HCT116 (cell line): ENCODE results near the gene SEMA3B. TPM values are rescaled to one million over a fixed set of nuclear protein-coding genes. Genes with fewer than 3 reads are reported as not detected.

ENCODE experiments used
- ATAC-seq: fragments of 200-7000 bp; cut with Tn5 transposase; 2 replicates; pipeline ENCODE4 v1.9.1; 2020; ENCODE audit warnings: mild to moderate bottlenecking, moderate library complexity
- BruUV-seq: library from RNA; stranded (reverse); fragments of 400-500 nt; replicated peaks from 2 replicates; lab custom pipeline; 2021; lab: Mats Ljungman, UMichigan
- CTCF ChIA-PET: fragments of 300-600 bp; sonication (Branson Sonifier 250); formaldehyde crosslinking; loops from one replicate; lab custom pipeline; 2021; ENCODE audit warnings: antibody characterized with exemption; lab: Charles Lee
- POLR2A ChIA-PET: fragments of 300-600, 350-600 bp; sonication (Branson Sonifier 250); formaldehyde crosslinking; loops from one replicate; lab custom pipeline; 2021; ENCODE audit warnings: antibody characterized with exemption; lab: Charles Lee
- RAD21 ChIA-PET, 2 experiments: fragments of 300-600 bp; sonication (Branson Sonifier 250); formaldehyde crosslinking; loops; one replicate each; lab custom pipeline; 2023; ENCODE audit warnings: low total read pairs in 2 of 2; ENCODE audit not compliant: uncharacterized antibody in 2 of 2, unreplicated experiment in 2 of 2, low non-redundant PET in 1 of 2; lab: Charles Lee
- DNase-seq: peaks from one replicate; pipeline ENCODE4 v3.0.0-alpha.2; 2010; ENCODE audit warnings: low read depth, low spot score
- H2AFZ ChIP-seq: fragments of 200-600 bp; shearing (Covaris generic), sonication (generic); 2 replicates; pipeline ENCODE4 v1.6.1; 2017; ENCODE audit warnings: low read depth, mixed run types, mixed read lengths, antibody characterized with exemption, low read length; ENCODE audit not compliant: poor library complexity, severe bottlenecking
- H3K27ac ChIP-seq: 2 replicates; pipeline ENCODE4 v1.5.1; 2012; ENCODE audit warnings: low read depth, low read length
- H3K27me3 ChIP-seq: fragments of 200-600 bp; sonication (generic); 2 replicates; pipeline ENCODE4 v1.6.1; 2016; ENCODE audit warnings: mixed run types, low read length, mixed read lengths; ENCODE audit not compliant: insufficient read depth
- H3K36me3 ChIP-seq, 2 experiments: fragments of 200-500 bp in 1 of 2; fragments of 200-600 bp in 1 of 2; sonication (Bioruptor generic) in 1 of 2; sonication (generic) in 1 of 2; 2 replicates each; pipeline versions ENCODE4 v1.5.1 to v1.6.1; 2014 to 2016; ENCODE audit warnings: low read length in 2 of 2, inconsistent platforms in 1 of 2, mixed read lengths in 1 of 2, mixed run types in 1 of 2; ENCODE audit not compliant: insufficient read depth in 2 of 2, control insufficient read depth in 1 of 2
- H3K4me1 ChIP-seq, 2 experiments: fragments of 200-600 bp in 1 of 2; sonication (generic) in 1 of 2; 2 replicates each; pipeline versions ENCODE4 v1.5.1 to v1.6.1; 2012 to 2017; ENCODE audit warnings: low read length in 2 of 2, inconsistent platforms in 1 of 2, mild to moderate bottlenecking in 1 of 2, mixed read lengths in 1 of 2, mixed run types in 1 of 2, moderate library complexity in 1 of 2; ENCODE audit not compliant: insufficient read depth in 2 of 2, control insufficient read depth in 1 of 2
- H3K4me2 ChIP-seq: fragments of 200-600 bp; sonication (generic); 2 replicates; pipeline ENCODE4 v1.6.1; 2017; ENCODE audit warnings: mixed run types, low read length, mixed read lengths
- H3K4me3 ChIP-seq, 2 experiments: fragments of 200-600 bp in 1 of 2; sonication (generic) in 1 of 2; replicated peaks in 1 of 2; 2 replicates each; pipeline ENCODE4 v1.5.1; 2011 to 2016; ENCODE audit warnings: low read length in 2 of 2, control low read depth in 1 of 2, low read depth in 1 of 2, mild to moderate bottlenecking in 1 of 2, mixed read lengths in 1 of 2, mixed run types in 1 of 2
- H3K79me2 ChIP-seq: fragments of 200-600 bp; sonication (generic); 2 replicates; pipeline ENCODE4 v1.6.1; 2017; ENCODE audit warnings: mild to moderate bottlenecking, mixed run types, low read length, moderate library complexity, mixed read lengths; ENCODE audit not compliant: insufficient read depth
- H3K9ac ChIP-seq: fragments of 200-600 bp; sonication (generic); 2 replicates; pipeline ENCODE4 v1.6.1; 2016; ENCODE audit warnings: low read length, mixed read lengths
- H3K9me2 ChIP-seq: fragments of 200-600 bp; sonication (generic), shearing (Covaris generic); 2 replicates; pipeline ENCODE4 v1.6.1; 2017; ENCODE audit warnings: mixed run types, mild to moderate bottlenecking, moderate library complexity; ENCODE audit not compliant: insufficient read depth
- H3K9me3 ChIP-seq, 2 experiments: fragments of 200-500 bp in 1 of 2; fragments of 200-600 bp in 1 of 2; sonication (Bioruptor generic) in 1 of 2; sonication (generic) in 1 of 2; 2 replicates each; pipeline ENCODE4 v1.6.1; 2014 to 2017; ENCODE audit warnings: low read length in 2 of 2, mixed read lengths in 2 of 2, inconsistent platforms in 1 of 2, low read depth in 1 of 2, mild to moderate bottlenecking in 1 of 2, mixed run types in 1 of 2, moderate library complexity in 1 of 2; ENCODE audit not compliant: control insufficient read depth in 1 of 2, insufficient read depth in 1 of 2
- H4K20me1 ChIP-seq: fragments of 200-600 bp; sonication (generic), shearing (Covaris generic); 2 replicates; pipeline ENCODE4 v1.6.1; 2017; ENCODE audit warnings: mixed run types, mild to moderate bottlenecking, moderate library complexity; ENCODE audit not compliant: insufficient read depth
- CEBPB ChIP-seq: IDR thresholded peaks from 2 replicates; pipeline ENCODE4 v1.6.1; 2012; ENCODE audit warnings: low read depth
- EGR1 ChIP-seq: IDR thresholded peaks from 2 replicates; pipeline ENCODE4 v1.6.1; 2012; ENCODE audit warnings: low read depth
- ELF1 ChIP-seq: IDR thresholded peaks from 2 replicates; pipeline ENCODE4 v1.6.1; 2012; ENCODE audit warnings: low read depth, borderline replicate concordance
- EZH2 ChIP-seq: fragments of 200-600 bp; sonication (generic); IDR thresholded peaks from 2 replicates; pipeline ENCODE4 v1.6.1; 2017; ENCODE audit warnings: antibody characterized with exemption, mixed run types
- FOSL1 ChIP-seq: IDR thresholded peaks from 2 replicates; pipeline ENCODE4 v1.6.1; 2012; ENCODE audit warnings: low read depth
- JUND ChIP-seq: IDR thresholded peaks from 2 replicates; pipeline ENCODE4 v1.6.1; 2012
- POLR2A ChIP-seq: IDR thresholded peaks from 2 replicates; pipeline ENCODE4 v1.7.0; 2011; ENCODE audit warnings: borderline replicate concordance; ENCODE audit not compliant: insufficient read depth, insufficient read length; ENCODE audit errors: extremely low read depth
- RAD21 ChIP-seq: IDR thresholded peaks from 2 replicates; pipeline ENCODE4 v1.6.1; 2012; ENCODE audit warnings: low read depth, mild to moderate bottlenecking
- SIN3A ChIP-seq: IDR thresholded peaks from 2 replicates; pipeline ENCODE4 v1.6.1; 2012; ENCODE audit warnings: low read depth
- SP1 ChIP-seq: IDR thresholded peaks from 2 replicates; pipeline ENCODE4 v1.6.1; 2012; ENCODE audit warnings: low read depth
- SRF ChIP-seq: IDR thresholded peaks from 2 replicates; pipeline ENCODE4 v1.6.1; 2012; ENCODE audit warnings: low read depth
- TCF7L2 ChIP-seq: IDR thresholded peaks from 2 replicates; pipeline ENCODE4 v1.7.0; 2011; ENCODE audit warnings: borderline replicate concordance, inconsistent platforms; ENCODE audit not compliant: insufficient read depth, insufficient read length; ENCODE audit errors: extremely low read depth
- YY1 ChIP-seq: IDR thresholded peaks from 2 replicates; pipeline ENCODE4 v1.6.1; 2011; ENCODE audit warnings: low read length, low read depth, moderate library complexity, mild to moderate bottlenecking; ENCODE audit not compliant: insufficient replicate concordance; ENCODE audit errors: extremely low read depth
- ZFX ChIP-seq: fragments of 450-650 bp; IDR thresholded peaks from 2 replicates; pipeline ENCODE4 v1.6.1; 2017
- intact Hi-C: fragments of 100-400 bp; cut with micrococcal nuclease; formaldehyde crosslinking; loops from 2 replicates; pipeline ENCODE4 v1.10.0; 2022
- total RNA-seq: library from RNA; stranded (reverse); gene quantifications from one replicate; pipeline ENCODE4 v1.2.1, GENCODE V29; 2021; ENCODE audit not compliant: unreplicated experiment
- TF ChIP-seq, protein P1 (sequence below): IDR thresholded peaks from 2 replicates; pipeline ENCODE4 v1.6.1; 2012
- TF ChIP-seq, protein P2 (sequence below), 3 experiments: fragments of 200-600 bp in 1 of 3; sonication (generic) in 1 of 3; IDR thresholded peaks in 2 of 3; conservative IDR thresholded peaks in 1 of 3; 2 replicates each; pipeline ENCODE4 v1.5.1; 2012 to 2017; ENCODE audit warnings: low read depth in 2 of 3, low read length in 2 of 3, antibody characterized with exemption in 1 of 3, borderline replicate concordance in 1 of 3, control low read depth in 1 of 3, mild to moderate bottlenecking in 1 of 3, mixed read lengths in 1 of 3, mixed run types in 1 of 3, moderate library complexity in 1 of 3; ENCODE audit not compliant: insufficient read depth in 1 of 3
- TF ChIP-seq, protein P3 (sequence below): IDR thresholded peaks from 2 replicates; pipeline ENCODE4 v1.6.1; 2012
- TF ChIP-seq, protein P4 (sequence below): IDR thresholded peaks from 2 replicates; pipeline ENCODE4 v1.6.1; 2012; ENCODE audit warnings: low read depth
- TF ChIP-seq, protein P5 (sequence below): IDR thresholded peaks from 2 replicates; pipeline ENCODE4 v1.6.1; 2011; ENCODE audit warnings: mild to moderate bottlenecking, low read length, moderate library complexity; ENCODE audit not compliant: insufficient replicate concordance; ENCODE audit errors: extremely low read depth

Gene SEMA3B
- total RNA-seq, 1 experiment from 2014 or later, result 46.2 TPM

DNA sequence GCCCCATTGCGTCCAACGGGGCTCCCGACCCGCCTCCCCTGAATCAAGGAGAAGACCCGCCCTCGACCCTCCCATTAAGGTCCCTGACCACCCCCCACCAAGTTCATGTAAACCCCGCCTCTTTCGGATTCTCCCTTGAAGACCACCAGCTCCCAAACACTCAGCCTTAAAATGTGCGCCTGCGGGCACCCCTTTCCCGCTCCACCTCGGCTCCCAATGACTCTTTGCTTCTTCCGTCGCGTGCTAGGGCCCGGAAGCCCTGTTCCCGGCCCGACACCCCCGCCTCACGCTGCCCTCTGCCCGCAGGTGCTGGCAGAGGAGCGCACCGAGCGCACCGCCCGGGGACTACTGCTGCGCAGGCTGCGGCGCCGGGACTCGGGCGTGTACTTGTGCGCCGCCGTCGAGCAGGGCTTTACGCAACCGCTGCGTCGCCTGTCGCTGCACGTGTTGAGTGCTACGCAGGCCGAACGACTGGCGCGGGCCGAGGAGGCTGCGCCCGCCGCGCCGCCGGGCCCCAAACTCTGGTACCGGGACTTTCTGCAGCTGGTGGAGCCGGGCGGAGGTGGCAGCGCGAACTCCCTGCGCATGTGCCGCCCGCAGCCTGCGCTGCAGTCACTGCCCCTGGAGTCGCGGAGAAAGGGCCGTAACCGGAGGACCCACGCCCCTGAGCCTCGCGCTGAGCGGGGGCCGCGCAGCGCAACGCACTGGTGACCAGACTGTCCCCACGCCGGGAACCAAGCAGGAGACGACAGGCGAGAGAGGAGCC, 7.2 kb downstream of the SEMA3B start:
- no peaks in the 10 kb centered on the region for H3K36me3 ChIP-seq
- ChIA-PET RAD21 (no interaction called here), POLR2A (no interaction called here)

More for the DNA sequence above, 7.2 kb downstream of the SEMA3B start:
- Histone ChIP-seq H3K4me1 (peaks cover 22 to 32% of the 10 kb centered on the region in 2 experiments; a peak in 3 of 4 replicates), H3K9me3 (no peaks in the 10 kb centered on the region), H3K79me2 (no peaks in the 10 kb centered on the region), H3K4me3 (no peak overlapping the region), H3K27ac (no peak overlapping the region), H3K9ac (no peak overlapping the region), H2AFZ (no peak overlapping the region), H3K9me2 (no peaks in the 10 kb centered on the region), H3K27me3 (no peaks in the 10 kb centered on the region), H3K4me2 (no peak overlapping the region), H4K20me1 (no peaks in the 10 kb centered on the region)
- BruUV-seq, result no TSS peak
- CTCF ChIA-PET, result interaction anchor here (1.7 to 2.4 kb wide), 2 partner anchors 16 to 47 kb away, joined by 3 to 9 read pairs; no protein-coding TSS in a partner anchor
- no peak for TF ChIP-seq JUND
- no peak for TF ChIP-seq EGR1
- TF ChIP-seq, protein P1, sequence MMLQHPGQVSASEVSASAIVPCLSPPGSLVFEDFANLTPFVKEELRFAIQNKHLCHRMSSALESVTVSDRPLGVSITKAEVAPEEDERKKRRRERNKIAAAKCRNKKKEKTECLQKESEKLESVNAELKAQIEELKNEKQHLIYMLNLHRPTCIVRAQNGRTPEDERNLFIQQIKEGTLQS, result no peak
- TF ChIP-seq CEBPB, result no peak
- no peak for TF ChIP-seq TCF7L2
- TF ChIP-seq FOSL1, result no peak
- TF ChIP-seq SRF, result no peak
- TF ChIP-seq POLR2A, result no peak
- TF ChIP-seq ZFX, result no peak
- no peak for TF ChIP-seq ELF1
- TF ChIP-seq, protein P2, sequence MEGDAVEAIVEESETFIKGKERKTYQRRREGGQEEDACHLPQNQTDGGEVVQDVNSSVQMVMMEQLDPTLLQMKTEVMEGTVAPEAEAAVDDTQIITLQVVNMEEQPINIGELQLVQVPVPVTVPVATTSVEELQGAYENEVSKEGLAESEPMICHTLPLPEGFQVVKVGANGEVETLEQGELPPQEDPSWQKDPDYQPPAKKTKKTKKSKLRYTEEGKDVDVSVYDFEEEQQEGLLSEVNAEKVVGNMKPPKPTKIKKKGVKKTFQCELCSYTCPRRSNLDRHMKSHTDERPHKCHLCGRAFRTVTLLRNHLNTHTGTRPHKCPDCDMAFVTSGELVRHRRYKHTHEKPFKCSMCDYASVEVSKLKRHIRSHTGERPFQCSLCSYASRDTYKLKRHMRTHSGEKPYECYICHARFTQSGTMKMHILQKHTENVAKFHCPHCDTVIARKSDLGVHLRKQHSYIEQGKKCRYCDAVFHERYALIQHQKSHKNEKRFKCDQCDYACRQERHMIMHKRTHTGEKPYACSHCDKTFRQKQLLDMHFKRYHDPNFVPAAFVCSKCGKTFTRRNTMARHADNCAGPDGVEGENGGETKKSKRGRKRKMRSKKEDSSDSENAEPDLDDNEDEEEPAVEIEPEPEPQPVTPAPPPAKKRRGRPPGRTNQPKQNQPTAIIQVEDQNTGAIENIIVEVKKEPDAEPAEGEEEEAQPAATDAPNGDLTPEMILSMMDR (IDR thresholded peaks at IDR 0.05 in 2 of 3, conservative IDR thresholded peaks at IDR 0.05 in 1 of 3; ENCODE audit: borderline replicate concordance in 1 of 3, insufficient read depth in 1 of 3, low read depth in 2 of 3, low read length in 2 of 3), result no peak
- TF ChIP-seq YY1, result no peak
- TF ChIP-seq, protein P3, sequence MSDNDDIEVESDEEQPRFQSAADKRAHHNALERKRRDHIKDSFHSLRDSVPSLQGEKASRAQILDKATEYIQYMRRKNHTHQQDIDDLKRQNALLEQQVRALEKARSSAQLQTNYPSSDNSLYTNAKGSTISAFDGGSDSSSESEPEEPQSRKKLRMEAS, result no peak
- TF ChIP-seq, protein P4, sequence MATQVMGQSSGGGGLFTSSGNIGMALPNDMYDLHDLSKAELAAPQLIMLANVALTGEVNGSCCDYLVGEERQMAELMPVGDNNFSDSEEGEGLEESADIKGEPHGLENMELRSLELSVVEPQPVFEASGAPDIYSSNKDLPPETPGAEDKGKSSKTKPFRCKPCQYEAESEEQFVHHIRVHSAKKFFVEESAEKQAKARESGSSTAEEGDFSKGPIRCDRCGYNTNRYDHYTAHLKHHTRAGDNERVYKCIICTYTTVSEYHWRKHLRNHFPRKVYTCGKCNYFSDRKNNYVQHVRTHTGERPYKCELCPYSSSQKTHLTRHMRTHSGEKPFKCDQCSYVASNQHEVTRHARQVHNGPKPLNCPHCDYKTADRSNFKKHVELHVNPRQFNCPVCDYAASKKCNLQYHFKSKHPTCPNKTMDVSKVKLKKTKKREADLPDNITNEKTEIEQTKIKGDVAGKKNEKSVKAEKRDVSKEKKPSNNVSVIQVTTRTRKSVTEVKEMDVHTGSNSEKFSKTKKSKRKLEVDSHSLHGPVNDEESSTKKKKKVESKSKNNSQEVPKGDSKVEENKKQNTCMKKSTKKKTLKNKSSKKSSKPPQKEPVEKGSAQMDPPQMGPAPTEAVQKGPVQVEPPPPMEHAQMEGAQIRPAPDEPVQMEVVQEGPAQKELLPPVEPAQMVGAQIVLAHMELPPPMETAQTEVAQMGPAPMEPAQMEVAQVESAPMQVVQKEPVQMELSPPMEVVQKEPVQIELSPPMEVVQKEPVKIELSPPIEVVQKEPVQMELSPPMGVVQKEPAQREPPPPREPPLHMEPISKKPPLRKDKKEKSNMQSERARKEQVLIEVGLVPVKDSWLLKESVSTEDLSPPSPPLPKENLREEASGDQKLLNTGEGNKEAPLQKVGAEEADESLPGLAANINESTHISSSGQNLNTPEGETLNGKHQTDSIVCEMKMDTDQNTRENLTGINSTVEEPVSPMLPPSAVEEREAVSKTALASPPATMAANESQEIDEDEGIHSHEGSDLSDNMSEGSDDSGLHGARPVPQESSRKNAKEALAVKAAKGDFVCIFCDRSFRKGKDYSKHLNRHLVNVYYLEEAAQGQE, result no peak
- no peak for TF ChIP-seq SP1
- no peak for TF ChIP-seq EZH2
- TF ChIP-seq RAD21, result no peak
- no peak for TF ChIP-seq SIN3A
- TF ChIP-seq, protein P5, sequence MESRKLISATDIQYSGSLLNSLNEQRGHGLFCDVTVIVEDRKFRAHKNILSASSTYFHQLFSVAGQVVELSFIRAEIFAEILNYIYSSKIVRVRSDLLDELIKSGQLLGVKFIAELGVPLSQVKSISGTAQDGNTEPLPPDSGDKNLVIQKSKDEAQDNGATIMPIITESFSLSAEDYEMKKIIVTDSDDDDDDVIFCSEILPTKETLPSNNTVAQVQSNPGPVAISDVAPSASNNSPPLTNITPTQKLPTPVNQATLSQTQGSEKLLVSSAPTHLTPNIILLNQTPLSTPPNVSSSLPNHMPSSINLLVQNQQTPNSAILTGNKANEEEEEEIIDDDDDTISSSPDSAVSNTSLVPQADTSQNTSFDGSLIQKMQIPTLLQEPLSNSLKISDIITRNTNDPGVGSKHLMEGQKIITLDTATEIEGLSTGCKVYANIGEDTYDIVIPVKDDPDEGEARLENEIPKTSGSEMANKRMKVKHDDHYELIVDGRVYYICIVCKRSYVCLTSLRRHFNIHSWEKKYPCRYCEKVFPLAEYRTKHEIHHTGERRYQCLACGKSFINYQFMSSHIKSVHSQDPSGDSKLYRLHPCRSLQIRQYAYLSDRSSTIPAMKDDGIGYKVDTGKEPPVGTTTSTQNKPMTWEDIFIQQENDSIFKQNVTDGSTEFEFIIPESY, result no peak
- ATAC-seq (no peak), DNase-seq (no peak)
- intact Hi-C loops, result no loop called here
